Small intestine (tissue), 7 donors: ENCODE measurements around the gene TMPRSS5. TPM values are rescaled to one million over a fixed set of nuclear protein-coding genes. Genes with fewer than 3 reads are reported as not detected.

ENCODE experiments used
- DNase-seq, 2 donors: peaks; one replicate each; pipeline versions ENCODE4 v3.0.0 to v3.0.0-alpha.2; 2013
- FAIRE-seq: peaks from 2 replicates; lab custom pipeline; 2012; peaks lifted over from hg19 to GRCh38; lab: Jason Lieb, UNC
- H3K27ac ChIP-seq, 3 donors: one replicate each; pipeline ENCODE4 v1.5.1; 2013; ENCODE audit warnings: low read length in 2 of 3, mild to moderate bottlenecking in 2 of 3, control low read depth in 1 of 3, inconsistent platforms in 1 of 3, low read depth in 1 of 3, moderate library complexity in 1 of 3
- H3K27me3 ChIP-seq, 3 donors: one replicate each; pipeline ENCODE4 v1.6.1; 2013; ENCODE audit warnings: low read length in 3 of 3, inconsistent platforms in 1 of 3; ENCODE audit not compliant: control insufficient read depth in 3 of 3, insufficient read depth in 3 of 3
- H3K36me3 ChIP-seq, 3 donors: one replicate each; pipeline ENCODE4 v1.6.1; 2013; ENCODE audit warnings: low read length in 3 of 3, inconsistent platforms in 1 of 3, low read depth in 1 of 3, mild to moderate bottlenecking in 1 of 3, moderate library complexity in 1 of 3; ENCODE audit not compliant: control insufficient read depth in 3 of 3, insufficient read depth in 2 of 3
- H3K4me1 ChIP-seq, 3 donors: one replicate each; pipeline ENCODE4 v1.6.1; 2013; ENCODE audit warnings: low read length in 2 of 3, inconsistent platforms in 1 of 3, low read depth in 1 of 3, mild to moderate bottlenecking in 1 of 3, moderate library complexity in 1 of 3; ENCODE audit not compliant: control insufficient read depth in 3 of 3, insufficient read depth in 2 of 3
- H3K4me3 ChIP-seq, 3 donors: one replicate each; pipeline ENCODE4 v1.5.1; 2013; ENCODE audit warnings: low read length in 3 of 3, control low read depth in 1 of 3, inconsistent platforms in 1 of 3, low read depth in 1 of 3, mild to moderate bottlenecking in 1 of 3, moderate library complexity in 1 of 3
- H3K9me3 ChIP-seq, 2 donors: one replicate each; pipeline ENCODE4 v1.6.1; 2013; ENCODE audit warnings: low read depth in 1 of 2, low read length in 1 of 2; ENCODE audit not compliant: control insufficient read depth in 2 of 2, insufficient read depth in 1 of 2
- WGBS, 3 donors: extraction: QIAGEN DNeasy Blood & Tissue Kit; methylation state at CpG; one replicate each; pipeline ENCODE4 v1.1.7; 2013; 5-methylcytosine and 5-hydroxymethylcytosine counted together
- polyA plus RNA-seq, 4 donors: library from polyadenylated mRNA; stranded (reverse) in 3 of 4; unstranded in 1 of 4; fragments of 200-250 nt in 3 of 4; fragments of 120-200 nt in 1 of 4; gene quantifications; one replicate each; pipeline versions ENCODE4 v1.2.1 to v1.2.3, GENCODE V29; 2013
- donor health status: healthy with polysubstance abuse.
- donor health status: control.
- donor health status: control.
- donor health status: Bipolar disorder and iron deficiency.
- donor health status: healthy.

Gene TMPRSS5
- polyA plus RNA-seq, 4 donors, result 0.37 to 1.1 (median 0.42) TPM

DNA sequence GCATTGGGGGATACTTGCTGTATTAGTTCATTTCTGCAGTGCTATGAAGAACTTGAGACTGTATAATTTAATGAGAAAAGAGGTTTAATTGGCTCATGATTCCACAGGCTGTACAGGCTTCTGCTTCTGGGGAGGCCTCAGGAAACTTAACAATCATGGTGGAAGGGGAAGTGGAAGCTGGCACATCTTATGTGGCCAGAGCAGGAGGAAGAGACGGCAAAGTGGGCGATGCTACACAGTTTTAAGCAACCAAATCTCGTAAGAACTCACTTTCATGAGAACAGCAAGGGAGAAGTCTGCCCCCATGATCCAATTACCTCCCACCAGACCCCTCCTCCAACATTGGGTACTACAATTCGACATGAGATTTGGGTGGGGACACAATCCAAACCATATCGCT is 55.1 kb downstream of the TMPRSS5 start:
- DNase-seq, result no peak
- H3K4me1 ChIP-seq, result peaks cover 0 to 2% (median 0%) of the 10 kb centered on the region in 3 donors
- no peak overlapping the region for H3K27ac ChIP-seq
- H3K36me3 ChIP-seq, result no peaks in the 10 kb centered on the region
- no peaks in the 10 kb centered on the region for H3K27me3 ChIP-seq
- H3K9me3 ChIP-seq, result no peaks in the 10 kb centered on the region
- 83 to 99% (median 85%) methylated on average over 5 of the region's 5 CpGs for WGBS, 3 donors
- H3K4me3 ChIP-seq, result no peak overlapping the region
- FAIRE-seq, result no peak

DNA sequence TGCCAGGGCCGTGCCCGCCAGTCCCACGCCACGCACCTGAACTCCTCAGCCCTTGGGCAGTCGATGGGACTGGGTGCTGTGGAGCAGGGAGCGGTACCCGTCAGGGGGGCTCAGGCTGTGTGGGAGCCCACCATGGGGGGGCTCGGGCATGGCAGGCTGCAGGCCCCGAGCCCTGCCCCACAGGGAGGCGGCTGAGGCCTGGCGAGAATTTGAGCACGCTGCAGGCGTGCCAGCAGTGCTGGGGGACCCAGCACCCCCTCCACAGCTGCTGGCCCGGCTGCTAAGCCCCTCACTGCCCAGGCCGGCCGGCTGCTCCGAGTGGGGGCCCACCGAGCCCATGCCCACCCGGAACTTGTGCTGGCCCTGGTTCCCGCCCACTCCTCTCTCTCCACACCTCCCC is 56.8 kb downstream of the TMPRSS5 start:
- 87 to 95% (median 93%) methylated on average over 15 to 20 of the region's 20 CpGs for WGBS, 3 donors

DNA sequence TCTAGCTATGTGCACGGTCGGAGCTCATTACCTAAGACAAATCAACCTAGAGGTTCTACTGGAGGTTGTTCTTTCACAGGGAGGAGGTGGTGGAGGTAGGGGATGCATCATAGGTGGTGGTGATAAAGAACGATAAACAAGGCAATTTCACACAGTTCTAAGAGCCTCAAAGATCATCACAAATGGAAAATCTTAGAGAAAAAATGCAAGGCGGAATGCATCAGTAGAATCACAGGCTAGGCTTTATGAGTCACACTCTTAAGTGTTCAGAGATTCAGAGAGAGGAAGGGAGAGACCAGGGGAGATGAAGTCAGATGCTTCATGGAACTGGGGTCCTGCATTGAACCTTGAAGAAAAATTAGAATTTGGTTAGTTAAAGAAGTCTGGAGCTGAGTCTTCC is 58.3 kb downstream of the TMPRSS5 start:
- Histone ChIP-seq H3K36me3 (no peaks in the 10 kb centered on the region), H3K27ac (no peak overlapping the region), H3K4me3 (no peak overlapping the region), H3K27me3 (no peaks in the 10 kb centered on the region), H3K9me3 (no peaks in the 10 kb centered on the region), H3K4me1 (peaks cover 0 to 2% (median 0%) of the 10 kb centered on the region in 3 donors)
- 92% methylated on average over 4 of the region's 4 CpGs for WGBS, 3 donors
- no peak for DNase-seq
- no peak for FAIRE-seq

More for the DNA sequence above, 56.8 kb downstream of the TMPRSS5 start:
- no peaks in the 10 kb centered on the region for H3K9me3 ChIP-seq
- H3K4me1 ChIP-seq, result peaks cover 0 to 2% (median 0%) of the 10 kb centered on the region in 3 donors
- no peaks in the 10 kb centered on the region for H3K36me3 ChIP-seq
- DNase-seq (no peak), FAIRE-seq (no peak)
- no peak overlapping the region for H3K4me3 ChIP-seq
- H3K27me3 ChIP-seq, result no peaks in the 10 kb centered on the region
- no peak overlapping the region for H3K27ac ChIP-seq

- FAIRE-seq (no peak), DNase-seq (no peak)
- H3K4me3 ChIP-seq, result no peak overlapping the region
- H3K4me1 ChIP-seq, result peaks cover 0 to 2% (median 0%) of the 10 kb centered on the region in 3 donors
- H3K27ac ChIP-seq, result no peak overlapping the region
- H3K9me3 ChIP-seq, result no peaks in the 10 kb centered on the region
- H3K27me3 ChIP-seq, result no peaks in the 10 kb centered on the region
- 38 to 46% (median 38%) methylated on average over 3 of the region's 3 CpGs for WGBS, 3 donors
- no peaks in the 10 kb centered on the region for H3K36me3 ChIP-seq
Measured at GRCh38 chr11:113647108-113647507, 59.0 kb downstream of the TMPRSS5 start.

- no peaks in the 10 kb centered on the region for H3K27me3 ChIP-seq
- DNase-seq, result peak in 1 of 2 donors; percentile 36
- WGBS, 3 donors, result 57 to 74% (median 60%) methylated on average over 5 of the region's 5 CpGs
- no peak for FAIRE-seq
- no peak overlapping the region for H3K27ac ChIP-seq
- H3K36me3 ChIP-seq, result no peaks in the 10 kb centered on the region
- no peak overlapping the region for H3K4me3 ChIP-seq
- no peaks in the 10 kb centered on the region for H3K9me3 ChIP-seq
- peaks cover 0 to 2% (median 0%) of the 10 kb centered on the region in 3 donors for H3K4me1 ChIP-seq
Measured at GRCh38 chr11:113645593-113646349, 60.3 kb downstream of the TMPRSS5 start.

GRCh38 chr11:113644605-113645004 is 61.5 kb downstream of the TMPRSS5 start:
- FAIRE-seq (no peak), DNase-seq (no peak)
- WGBS, 3 donors, result 68 to 86% (median 72%) methylated on average over 3 of the region's 3 CpGs
- Histone ChIP-seq H3K27me3 (no peaks in the 10 kb centered on the region), H3K36me3 (no peaks in the 10 kb centered on the region), H3K27ac (no peak overlapping the region), H3K9me3 (no peaks in the 10 kb centered on the region), H3K4me3 (no peak overlapping the region), H3K4me1 (peaks cover 0 to 2% (median 0%) of the 10 kb centered on the region in 3 donors)

DNA sequence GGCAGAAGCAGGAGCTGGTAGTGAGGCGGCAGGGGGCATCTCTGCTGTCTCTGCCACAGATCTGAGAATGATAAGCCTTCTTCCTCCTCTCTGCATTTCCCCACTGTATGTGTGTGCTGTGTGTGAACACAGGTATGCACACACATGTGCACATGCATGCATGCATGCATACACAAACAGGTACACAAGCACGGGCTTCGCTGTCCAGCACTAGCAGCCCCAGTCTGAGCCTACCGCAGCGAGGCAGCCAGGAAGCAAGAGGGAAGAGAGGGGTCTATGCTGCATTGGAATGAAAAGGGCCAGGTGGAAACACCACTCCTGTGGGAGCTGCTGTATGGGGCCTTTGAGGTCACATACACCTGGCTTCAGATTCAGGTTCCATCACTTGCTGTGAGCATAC is 62.4 kb downstream of the TMPRSS5 start:
- Histone ChIP-seq H3K4me3 (no peak overlapping the region), H3K27ac (no peak overlapping the region), H3K9me3 (no peaks in the 10 kb centered on the region), H3K27me3 (no peaks in the 10 kb centered on the region), H3K36me3 (no peaks in the 10 kb centered on the region), H3K4me1 (peaks cover 0 to 2% (median 0%) of the 10 kb centered on the region in 3 donors)
- DNase-seq (no peak), FAIRE-seq (no peak)
- WGBS, 3 donors, result 76 to 91% (median 86%) methylated on average over 5 of the region's 5 CpGs

- H3K4me3 ChIP-seq, result no peak overlapping the region
- DNase-seq (peak in 1 of 2 donors; percentile 62), FAIRE-seq (no peak)
- no peak overlapping the region for H3K27ac ChIP-seq
- no peaks in the 10 kb centered on the region for H3K36me3 ChIP-seq
- H3K4me1 ChIP-seq, result peaks cover 0 to 2% (median 0%) of the 10 kb centered on the region in 3 donors
- H3K27me3 ChIP-seq, result no peaks in the 10 kb centered on the region
- H3K9me3 ChIP-seq, result no peaks in the 10 kb centered on the region
- WGBS, 3 donors, result 53 to 64% (median 63%) methylated on average over 7 of the region's 7 CpGs
Measured at GRCh38 chr11:113643006-113643585, 63.0 kb downstream of the TMPRSS5 start.
